Activated T-cell treated with anti-CD3 and anti-CD28 coated beads for 4 hours (primary cell): ENCODE data around the gene SUN2.

Experiments used
- DNase-seq: peaks from one replicate; pipeline ENCODE4 v3.0.0-alpha.2; 2020

Gene SUN2

GRCh38 chr22:38689651-38690050 lies 66.1 kb downstream of the SUN2 start:
- no peak for DNase-seq

GRCh38 chr22:38685761-38686160 lies 70.0 kb downstream of the SUN2 start:
- DNase-seq, result no peak

GRCh38 chr22:38684895-38685294 lies 70.9 kb downstream of the SUN2 start:
- DNase-seq, result no peak
